H9 (cell line): ENCODE results near the gene IGFBP1. TPM values are rescaled to one million over a fixed set of nuclear protein-coding genes. Genes with fewer than 3 reads are reported as not detected.

Experiments
- DNase-seq: peaks from one replicate; pipeline ENCODE4 v3.0.0-alpha.2; 2017
- H2AFZ ChIP-seq: one replicate; pipeline ENCODE4 v1.6.1; 2013; ENCODE audit warnings: mild to moderate bottlenecking, low read length, control low read depth, moderate library complexity
- H2AK5ac ChIP-seq: 2 replicates; pipeline ENCODE4 v1.6.1; 2013; ENCODE audit warnings: low read length, control low read depth, mixed read lengths; ENCODE audit not compliant: insufficient read length
- H2BK120ac ChIP-seq: one replicate; pipeline ENCODE4 v1.6.1; 2013; ENCODE audit warnings: low read depth, mild to moderate bottlenecking, low read length, control low read depth, inconsistent platforms; ENCODE audit not compliant: poor library complexity, severe bottlenecking
- H2BK12ac ChIP-seq: 2 replicates; pipeline ENCODE4 v1.6.1; 2013; ENCODE audit warnings: low read length, control low read depth, mixed read lengths, low read depth; ENCODE audit not compliant: insufficient read length
- H2BK15ac ChIP-seq: 2 replicates; pipeline ENCODE4 v1.6.1; 2013; ENCODE audit warnings: low read depth, low read length, control low read depth
- H2BK20ac ChIP-seq: one replicate; pipeline ENCODE4 v1.6.1; 2013; ENCODE audit warnings: low read depth, mild to moderate bottlenecking, low read length, control low read depth, inconsistent platforms; ENCODE audit not compliant: poor library complexity, severe bottlenecking
- H2BK5ac ChIP-seq: 2 replicates; pipeline ENCODE4 v1.6.1; 2013; ENCODE audit warnings: low read length, control low read depth, mixed read lengths; ENCODE audit not compliant: insufficient read length
- H3K14ac ChIP-seq: 2 replicates; pipeline ENCODE4 v1.6.1; 2013; ENCODE audit warnings: low read length, control low read depth; ENCODE audit not compliant: insufficient read depth
- H3K18ac ChIP-seq: 2 replicates; pipeline ENCODE4 v1.6.1; 2013; ENCODE audit warnings: low read depth, mild to moderate bottlenecking, mixed read lengths, low read length, control low read depth; ENCODE audit not compliant: insufficient read length
- H3K23ac ChIP-seq: 2 replicates; pipeline ENCODE4 v1.6.1; 2013; ENCODE audit warnings: low read length, control low read depth, mixed read lengths, low read depth; ENCODE audit not compliant: insufficient read length
- H3K23me2 ChIP-seq: 2 replicates; pipeline ENCODE4 v1.6.1; 2013; ENCODE audit warnings: low read depth, mild to moderate bottlenecking, mixed read lengths, low read length, control low read depth; ENCODE audit not compliant: insufficient read length, poor library complexity, severe bottlenecking
- H3K27ac ChIP-seq: 2 replicates; pipeline ENCODE4 v1.5.1; 2013; ENCODE audit warnings: low read length, control low read depth, mixed read lengths, low read depth; ENCODE audit not compliant: insufficient read length
- H3K27me3 ChIP-seq: 2 replicates; pipeline ENCODE4 v1.6.1; 2013; ENCODE audit warnings: low read length, control low read depth, inconsistent platforms; ENCODE audit not compliant: insufficient read depth
- H3K4ac ChIP-seq: 2 replicates; pipeline ENCODE4 v1.6.1; 2013; ENCODE audit warnings: low read depth, mild to moderate bottlenecking, control low read depth, inconsistent platforms, low read length, moderate library complexity
- H3K4me1 ChIP-seq: 2 replicates; pipeline ENCODE4 v1.6.1; 2013; ENCODE audit warnings: low read length, control low read depth, inconsistent platforms; ENCODE audit not compliant: insufficient read depth
- H3K4me2 ChIP-seq: 2 replicates; pipeline ENCODE4 v1.6.1; 2013; ENCODE audit warnings: low read length, control low read depth, mixed read lengths; ENCODE audit not compliant: insufficient read length, insufficient read depth
- H3K56ac ChIP-seq: 2 replicates; pipeline ENCODE4 v1.6.1; 2013; ENCODE audit warnings: low read depth, mild to moderate bottlenecking, mixed read lengths, low read length, control low read depth; ENCODE audit not compliant: insufficient read length
- H3K79me1 ChIP-seq: 2 replicates; pipeline ENCODE4 v1.6.1; 2013; ENCODE audit warnings: low read depth, mild to moderate bottlenecking, moderate library complexity, low read length, control low read depth, inconsistent platforms; ENCODE audit not compliant: insufficient read depth, poor library complexity, severe bottlenecking
- H3K79me2 ChIP-seq: 2 replicates; pipeline ENCODE4 v1.6.1; 2013; ENCODE audit warnings: low read length, control low read depth, inconsistent platforms; ENCODE audit not compliant: insufficient read depth
- H3K9ac ChIP-seq: 2 replicates; pipeline ENCODE4 v1.6.1; 2013; ENCODE audit warnings: low read length, control low read depth, mixed read lengths; ENCODE audit not compliant: insufficient read length; ENCODE audit errors: extremely low read depth
- H3K9me3 ChIP-seq: one replicate; pipeline ENCODE4 v1.6.1; 2013; ENCODE audit warnings: low read depth, low read length, inconsistent platforms; ENCODE audit not compliant: control insufficient read depth
- H3T11ph ChIP-seq: one replicate; pipeline ENCODE4 v1.6.1; 2013; ENCODE audit warnings: mild to moderate bottlenecking, low read length, control low read depth, inconsistent platforms
- H4K20me1 ChIP-seq: one replicate; pipeline ENCODE4 v1.6.1; 2013; ENCODE audit not compliant: control insufficient read depth, insufficient read length, insufficient read depth
- H4K5ac ChIP-seq: 2 replicates; pipeline ENCODE4 v1.6.1; 2013; ENCODE audit warnings: low read depth, mild to moderate bottlenecking, mixed read lengths, low read length, control low read depth; ENCODE audit not compliant: insufficient read length
- H4K8ac ChIP-seq: replicated peaks from 2 replicates; pipeline ENCODE4 v1.6.1; 2013; ENCODE audit warnings: low read length, control low read depth, mixed read lengths, low read depth; ENCODE audit not compliant: insufficient read length
- H4K91ac ChIP-seq: 2 replicates; pipeline ENCODE4 v1.6.1; 2013; ENCODE audit warnings: low read depth, mild to moderate bottlenecking, moderate library complexity, mixed read lengths, low read length, control low read depth; ENCODE audit not compliant: insufficient read length
- H3K27ac Mint-ChIP-seq, 3 experiments: 2 replicates in 2 of 3; 3 replicates in 1 of 3; pipeline ENCODE4 v1.8.0; 2020 to 2021; ENCODE audit warnings: mixed read lengths in 3 of 3, mild to moderate bottlenecking in 1 of 3, moderate library complexity in 1 of 3
- H3K27me3 Mint-ChIP-seq: 2 replicates; pipeline ENCODE4 v1.8.0; 2021; ENCODE audit warnings: low read depth, mild to moderate bottlenecking, moderate library complexity, mixed read lengths
- H3K36me3 Mint-ChIP-seq, 3 experiments: 2 replicates in 2 of 3; 3 replicates in 1 of 3; pipeline ENCODE4 v1.8.0; 2020 to 2021; ENCODE audit warnings: low read depth in 3 of 3, mixed read lengths in 3 of 3; ENCODE audit not compliant: insufficient read depth in 1 of 3
- H3K4me1 Mint-ChIP-seq, 2 experiments: 2 replicates each; pipeline ENCODE4 v1.8.0; 2020; ENCODE audit warnings: mixed read lengths in 2 of 2
- H3K4me3 Mint-ChIP-seq, 2 experiments: 2 replicates in 1 of 2; 3 replicates in 1 of 2; pipeline ENCODE4 v1.8.0; 2020 to 2021; ENCODE audit warnings: mild to moderate bottlenecking in 2 of 2, mixed read lengths in 2 of 2, moderate library complexity in 1 of 2
- H3K9me3 Mint-ChIP-seq, 2 experiments: 2 replicates in 1 of 2; 3 replicates in 1 of 2; pipeline ENCODE4 v1.8.0; 2020; ENCODE audit warnings: mild to moderate bottlenecking in 2 of 2, mixed read lengths in 2 of 2, moderate library complexity in 1 of 2
- WGBS: extraction: QIAGEN DNeasy Blood & Tissue Kit; methylation state at CpG from one replicate; pipeline ENCODE4 v1.1.7; 2013; ENCODE audit warnings: missing lambda C conversion rate, low lambda C conversion rate, mixed read lengths; ENCODE audit not compliant: insufficient read length; ENCODE audit errors: extremely low coverage; 5-methylcytosine and 5-hydroxymethylcytosine counted together
- total RNA-seq: library from RNA; stranded (reverse); gene quantifications from 2 replicates; pipeline ENCODE4 v1.2.1, GENCODE V29; 2021
- TF ChIP-seq, protein P1 (sequence below): fragments of 200-600 bp; sonication (generic); conservative IDR thresholded peaks from 3 replicates; pipeline ENCODE4 v1.8.0; 2021; ENCODE audit warnings: antibody characterized with exemption, mild to moderate bottlenecking

IGFBP1 gene
- total RNA-seq, 1 experiment from 2014 or later: not detected

DNA sequence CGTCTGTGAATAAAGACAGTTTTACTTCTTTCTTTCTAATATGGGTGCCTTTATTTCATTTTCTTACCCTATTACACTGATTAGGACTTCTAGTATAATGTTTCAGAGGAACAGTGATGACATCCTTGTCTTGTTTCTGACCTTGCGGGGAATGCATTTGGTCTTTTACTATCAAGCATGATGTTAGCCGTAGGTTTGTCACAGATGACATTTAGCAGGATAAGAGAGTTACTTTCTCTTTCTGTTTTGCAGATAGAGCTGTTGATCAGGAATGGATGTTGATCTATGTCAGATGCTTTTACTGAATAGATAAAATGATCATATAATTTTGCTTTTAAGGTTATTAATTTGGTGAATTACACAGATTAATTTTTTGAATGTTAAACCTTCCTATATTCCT is 39.4 kb downstream of the IGFBP1 start:
- no peak overlapping the region for H3K56ac ChIP-seq
- WGBS: no CpG with 5 or more reads among the region's 3 CpGs
- Mint-ChIP-seq H3K4me1 (peaks cover 24 to 27% of the 10 kb centered on the region in 2 experiments), H3K27ac (no peak overlapping the region), H3K9me3 (peaks cover 2 to 7% of the 10 kb centered on the region in 2 experiments; a peak in 3 of 5 replicates), H3K4me3 (no peak overlapping the region), H3K27me3 (peaks cover 17% of the 10 kb centered on the region), H3K36me3 (peaks cover 0 to 5% (median 0%) of the 10 kb centered on the region in 3 experiments; a peak in 4 of 7 replicates)
- H3K4me1 ChIP-seq: peaks cover 5% of the 10 kb centered on the region; the same call in 1 of the 2 replicates
- H2BK12ac ChIP-seq: no peak overlapping the region
- no peak for DNase-seq
- no peak overlapping the region for H3K14ac ChIP-seq
- H4K20me1 ChIP-seq: no peaks in the 10 kb centered on the region
- H3K9ac ChIP-seq: no peak overlapping the region
- H3K9me3 ChIP-seq: no peaks in the 10 kb centered on the region
- no peak overlapping the region for H3K4me2 ChIP-seq
- H4K5ac ChIP-seq: no peak overlapping the region
- H3K23me2 ChIP-seq: peaks cover under 1% of the 10 kb centered on the region
- H3K23ac ChIP-seq: no peak overlapping the region
- H2BK120ac ChIP-seq: no peak overlapping the region
- no peak overlapping the region for H3K4ac ChIP-seq
- no peak overlapping the region for H2BK20ac ChIP-seq
- no peak overlapping the region for H3K27ac ChIP-seq
- H4K8ac ChIP-seq: no peak overlapping the region
- H3T11ph ChIP-seq: no peak overlapping the region
- H4K91ac ChIP-seq: no peak overlapping the region
- H3K18ac ChIP-seq: no peak overlapping the region
- H3K27me3 ChIP-seq: no peaks in the 10 kb centered on the region
- no peak overlapping the region for H2AK5ac ChIP-seq
- TF ChIP-seq, protein P1, sequence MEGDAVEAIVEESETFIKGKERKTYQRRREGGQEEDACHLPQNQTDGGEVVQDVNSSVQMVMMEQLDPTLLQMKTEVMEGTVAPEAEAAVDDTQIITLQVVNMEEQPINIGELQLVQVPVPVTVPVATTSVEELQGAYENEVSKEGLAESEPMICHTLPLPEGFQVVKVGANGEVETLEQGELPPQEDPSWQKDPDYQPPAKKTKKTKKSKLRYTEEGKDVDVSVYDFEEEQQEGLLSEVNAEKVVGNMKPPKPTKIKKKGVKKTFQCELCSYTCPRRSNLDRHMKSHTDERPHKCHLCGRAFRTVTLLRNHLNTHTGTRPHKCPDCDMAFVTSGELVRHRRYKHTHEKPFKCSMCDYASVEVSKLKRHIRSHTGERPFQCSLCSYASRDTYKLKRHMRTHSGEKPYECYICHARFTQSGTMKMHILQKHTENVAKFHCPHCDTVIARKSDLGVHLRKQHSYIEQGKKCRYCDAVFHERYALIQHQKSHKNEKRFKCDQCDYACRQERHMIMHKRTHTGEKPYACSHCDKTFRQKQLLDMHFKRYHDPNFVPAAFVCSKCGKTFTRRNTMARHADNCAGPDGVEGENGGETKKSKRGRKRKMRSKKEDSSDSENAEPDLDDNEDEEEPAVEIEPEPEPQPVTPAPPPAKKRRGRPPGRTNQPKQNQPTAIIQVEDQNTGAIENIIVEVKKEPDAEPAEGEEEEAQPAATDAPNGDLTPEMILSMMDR: no peak
- H3K79me1 ChIP-seq: no peaks in the 10 kb centered on the region
- H3K79me2 ChIP-seq: no peaks in the 10 kb centered on the region
- H2BK15ac ChIP-seq: no peak overlapping the region
- H2BK5ac ChIP-seq: no peak overlapping the region
- no peak overlapping the region for H2AFZ ChIP-seq
